ENCODE data around the gene NKD1.

DNA sequence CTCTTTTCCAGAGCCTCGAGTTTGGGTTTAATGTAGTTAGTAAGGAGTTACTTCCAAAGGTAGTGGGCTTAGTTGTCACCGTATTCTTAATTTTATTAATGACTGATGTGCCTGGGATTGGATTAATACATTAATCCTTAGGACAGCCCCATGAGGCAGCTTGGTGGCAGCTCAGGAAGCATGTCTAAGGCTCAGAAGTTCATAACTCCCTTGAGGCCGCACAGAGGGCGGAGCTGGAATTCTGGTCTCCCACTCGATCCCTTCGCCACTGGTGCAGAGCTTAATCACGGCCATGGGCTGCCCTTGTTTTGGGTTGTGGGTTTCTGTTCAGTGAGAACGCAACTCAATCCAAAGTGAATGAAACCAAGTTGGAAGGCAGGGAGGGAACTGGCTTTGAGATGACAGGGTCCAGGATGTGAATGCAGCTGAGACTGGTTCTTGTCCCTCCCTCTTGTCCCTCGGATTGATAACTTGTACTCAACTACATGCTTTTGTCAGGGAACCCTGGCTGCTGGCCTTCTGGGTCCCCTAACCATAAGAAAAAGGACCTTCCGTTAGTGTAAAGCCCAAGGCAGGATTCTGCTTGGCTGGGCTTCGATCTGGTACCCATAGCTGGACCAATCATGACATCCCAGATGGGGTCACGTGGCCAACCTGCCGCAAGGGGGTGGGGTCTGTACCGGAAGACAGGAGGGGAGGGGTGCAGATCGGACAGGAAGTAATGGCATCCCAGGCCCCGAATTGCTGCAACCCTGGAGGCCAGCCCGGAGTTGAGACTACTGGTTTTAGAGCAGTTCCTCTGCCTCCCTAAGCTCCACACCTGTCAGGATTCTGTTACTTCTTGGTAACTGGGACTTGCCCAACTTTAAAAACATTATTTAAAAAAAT, 87.6 kb downstream of the NKD1 start:
- TF ChIP-seq POLR2AphosphoS5 (IDR thresholded peaks at IDR 0.05) (no peak), POLR2A (IDR thresholded peaks at IDR 0.05) (no peak)
- TF ChIP-seq, protein P1, sequence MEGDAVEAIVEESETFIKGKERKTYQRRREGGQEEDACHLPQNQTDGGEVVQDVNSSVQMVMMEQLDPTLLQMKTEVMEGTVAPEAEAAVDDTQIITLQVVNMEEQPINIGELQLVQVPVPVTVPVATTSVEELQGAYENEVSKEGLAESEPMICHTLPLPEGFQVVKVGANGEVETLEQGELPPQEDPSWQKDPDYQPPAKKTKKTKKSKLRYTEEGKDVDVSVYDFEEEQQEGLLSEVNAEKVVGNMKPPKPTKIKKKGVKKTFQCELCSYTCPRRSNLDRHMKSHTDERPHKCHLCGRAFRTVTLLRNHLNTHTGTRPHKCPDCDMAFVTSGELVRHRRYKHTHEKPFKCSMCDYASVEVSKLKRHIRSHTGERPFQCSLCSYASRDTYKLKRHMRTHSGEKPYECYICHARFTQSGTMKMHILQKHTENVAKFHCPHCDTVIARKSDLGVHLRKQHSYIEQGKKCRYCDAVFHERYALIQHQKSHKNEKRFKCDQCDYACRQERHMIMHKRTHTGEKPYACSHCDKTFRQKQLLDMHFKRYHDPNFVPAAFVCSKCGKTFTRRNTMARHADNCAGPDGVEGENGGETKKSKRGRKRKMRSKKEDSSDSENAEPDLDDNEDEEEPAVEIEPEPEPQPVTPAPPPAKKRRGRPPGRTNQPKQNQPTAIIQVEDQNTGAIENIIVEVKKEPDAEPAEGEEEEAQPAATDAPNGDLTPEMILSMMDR (IDR thresholded peaks at IDR 0.05), result no peak
